Measurements from ENCODE around the gene LLGL2.
A peak's percentile ranks its signal among the peaks of the same experiment; 100 is the strongest.

Gene LLGL2

DNA sequence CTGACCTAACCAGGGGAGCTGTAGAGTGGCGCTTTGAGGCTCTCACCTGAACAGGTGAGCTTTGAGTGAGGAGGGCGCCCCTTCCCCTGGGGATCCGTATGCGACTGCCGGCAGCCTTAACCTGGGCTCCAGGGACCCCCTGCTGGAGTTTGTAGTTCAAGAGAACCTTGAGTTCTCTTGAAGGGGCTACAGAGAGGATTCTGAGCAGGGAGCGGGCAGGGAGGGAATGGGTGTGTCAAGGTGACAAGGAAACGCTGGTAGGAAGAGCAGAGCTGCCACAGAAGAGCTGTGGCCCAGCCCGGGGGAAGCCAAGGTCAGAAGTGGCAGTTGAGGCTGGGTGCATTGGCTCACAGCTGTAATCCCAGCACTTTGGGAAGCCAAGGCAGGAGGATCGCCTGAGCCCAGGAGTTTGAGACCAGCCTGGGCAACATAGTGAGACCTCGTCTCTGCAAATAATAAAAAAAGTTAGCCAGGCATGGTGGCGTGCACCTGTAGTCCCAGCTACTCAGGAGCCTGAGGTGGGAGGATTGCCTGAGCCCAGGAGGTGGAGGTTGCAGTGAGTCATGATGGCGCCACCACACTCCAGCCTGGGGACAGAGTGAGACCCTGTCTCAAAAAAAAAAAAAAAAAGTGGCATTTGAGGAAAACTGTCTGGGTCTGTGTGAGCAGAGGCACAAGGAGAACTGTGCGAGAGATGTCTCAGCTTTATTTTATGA lies 1.2 kb downstream of the LLGL2 start:
- H3K9ac ChIP-seq = no peak overlapping the region
- no peak overlapping the region for H3K4me3 ChIP-seq (IDR thresholded peaks at IDR 0.05; ENCODE audit: insufficient read depth, low read depth, low read length)
- TF ChIP-seq CTCF (conservative IDR thresholded peaks at IDR 0.05; ENCODE audit: low read depth, low read length) = no peak
- no peaks in the 10 kb centered on the region for H4K20me1 ChIP-seq (ENCODE audit: insufficient read depth)
- H2AFZ ChIP-seq (ENCODE audit: low read depth) = no peak overlapping the region
- no peaks in the 10 kb centered on the region for H3K27me3 ChIP-seq (ENCODE audit: insufficient read depth, low read depth)
- no peaks in the 10 kb centered on the region for H3K79me2 ChIP-seq (ENCODE audit: insufficient read depth, low read depth)
- H3K4me2 ChIP-seq = peak overlapping the region; percentile 90; the same call in 1 of the 2 replicates
- H3K36me3 ChIP-seq (ENCODE audit: insufficient read depth) = no peaks in the 10 kb centered on the region
- peaks cover 13% of the 10 kb centered on the region for H3K4me1 ChIP-seq (ENCODE audit: low read depth, poor library complexity, severe bottlenecking)
- no peak overlapping the region for H3K27ac ChIP-seq

DNA sequence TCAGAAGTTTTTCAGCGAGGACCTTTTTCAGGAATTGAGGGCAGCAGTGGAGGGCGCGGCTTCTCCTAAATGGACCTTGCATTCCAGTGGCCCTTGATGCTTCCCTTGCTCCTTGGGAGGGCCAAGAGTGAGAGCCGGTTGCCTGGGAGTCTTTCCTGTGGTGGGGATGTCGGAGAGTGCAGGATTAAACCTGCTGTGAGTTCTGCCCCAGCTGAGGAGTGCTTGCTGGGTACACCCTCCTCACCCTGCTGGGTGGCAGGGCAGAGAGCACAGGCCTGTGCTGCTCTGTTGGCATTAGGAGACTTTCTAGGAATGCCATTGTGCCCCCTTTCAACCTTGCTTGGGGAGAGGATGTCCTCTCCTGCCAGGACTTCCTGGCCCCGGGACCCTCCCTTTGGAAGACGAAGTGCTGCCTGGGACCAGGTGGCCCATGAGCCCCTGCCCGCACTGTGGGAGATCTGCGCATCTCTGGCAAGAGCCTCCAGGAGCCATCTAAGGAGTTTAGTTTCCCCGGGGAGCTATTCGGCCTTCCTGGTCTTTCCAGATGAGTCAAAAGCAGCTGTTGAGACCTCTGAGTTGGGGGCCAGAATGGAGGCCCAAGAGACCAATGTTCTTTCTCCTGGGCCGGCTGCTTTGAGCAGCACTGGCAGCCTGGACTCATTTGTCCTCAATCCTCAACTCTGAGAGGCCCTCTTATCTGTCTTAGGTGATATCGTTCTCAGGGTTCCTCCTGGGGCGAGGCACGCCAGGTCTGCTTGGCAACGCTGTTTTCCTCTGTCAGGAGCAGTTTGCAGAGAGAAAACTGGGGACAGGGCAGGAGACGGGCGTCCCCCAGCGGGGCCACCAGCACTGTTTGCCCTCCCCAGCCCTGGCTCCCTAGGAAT lies 5.6 kb downstream of the LLGL2 start:
- Histone ChIP-seq H3K27ac (no peak overlapping the region), H3K4me1 (ENCODE audit: low read depth, poor library complexity, severe bottlenecking) (peaks cover 5% of the 10 kb centered on the region), H4K20me1 (ENCODE audit: insufficient read depth) (no peaks in the 10 kb centered on the region), H3K4me2 (no peak overlapping the region), H3K9ac (no peak overlapping the region), H3K4me3 (IDR thresholded peaks at IDR 0.05; ENCODE audit: insufficient read depth, low read depth, low read length) (no peak overlapping the region), H3K36me3 (ENCODE audit: insufficient read depth) (no peaks in the 10 kb centered on the region), H3K27me3 (ENCODE audit: insufficient read depth, low read depth) (no peaks in the 10 kb centered on the region), H3K79me2 (ENCODE audit: insufficient read depth, low read depth) (no peaks in the 10 kb centered on the region), H2AFZ (ENCODE audit: low read depth) (no peak overlapping the region)
- no peak for TF ChIP-seq CTCF (conservative IDR thresholded peaks at IDR 0.05; ENCODE audit: low read depth, low read length)

GRCh38 chr17:75531721-75532072 lies 6.2 kb downstream of the LLGL2 start:
- H3K27ac ChIP-seq = no peak overlapping the region
- H3K9ac ChIP-seq = no peak overlapping the region
- H3K27me3 ChIP-seq (ENCODE audit: insufficient read depth, low read depth) = no peaks in the 10 kb centered on the region
- H3K4me1 ChIP-seq (ENCODE audit: low read depth, poor library complexity, severe bottlenecking) = no peaks in the 10 kb centered on the region
- TF ChIP-seq CTCF (conservative IDR thresholded peaks at IDR 0.05; ENCODE audit: low read depth, low read length) = no peak
- no peak overlapping the region for H3K4me2 ChIP-seq
- no peak overlapping the region for H2AFZ ChIP-seq (ENCODE audit: low read depth)
- no peaks in the 10 kb centered on the region for H3K79me2 ChIP-seq (ENCODE audit: insufficient read depth, low read depth)
- no peaks in the 10 kb centered on the region for H3K36me3 ChIP-seq (ENCODE audit: insufficient read depth)
- H4K20me1 ChIP-seq (ENCODE audit: insufficient read depth) = no peaks in the 10 kb centered on the region
- H3K4me3 ChIP-seq (IDR thresholded peaks at IDR 0.05; ENCODE audit: insufficient read depth, low read depth, low read length) = no peak overlapping the region

- H3K27me3 ChIP-seq (ENCODE audit: insufficient read depth, low read depth) = no peaks in the 10 kb centered on the region
- H4K20me1 ChIP-seq (ENCODE audit: insufficient read depth) = no peaks in the 10 kb centered on the region
- H3K36me3 ChIP-seq (ENCODE audit: insufficient read depth) = no peaks in the 10 kb centered on the region
- no peak overlapping the region for H3K4me3 ChIP-seq (IDR thresholded peaks at IDR 0.05; ENCODE audit: insufficient read depth, low read depth, low read length)
- no peak overlapping the region for H3K27ac ChIP-seq
- H3K4me2 ChIP-seq = no peak overlapping the region
- no peak for TF ChIP-seq CTCF (conservative IDR thresholded peaks at IDR 0.05; ENCODE audit: low read depth, low read length)
- no peak overlapping the region for H2AFZ ChIP-seq (ENCODE audit: low read depth)
- H3K4me1 ChIP-seq (ENCODE audit: low read depth, poor library complexity, severe bottlenecking) = no peaks in the 10 kb centered on the region
- H3K79me2 ChIP-seq (ENCODE audit: insufficient read depth, low read depth) = no peaks in the 10 kb centered on the region
- H3K9ac ChIP-seq = no peak overlapping the region
Observed at GRCh38 chr17:75535119-75535537, 9.6 kb downstream of the LLGL2 start.

Measured in KMS-11 (cell line).